Neural cell (in vitro differentiated cells): Measurements from ENCODE around the gene CFAP299.

ENCODE experiments used
- EP300 ChIP-seq: fragments of 450-650 bp; conservative IDR thresholded peaks from 2 replicates; pipeline ENCODE4 v1.6.1; 2014; ENCODE audit warnings: antibody characterized with exemption, mild to moderate bottlenecking, moderate library complexity; ENCODE audit not compliant: poor library complexity, severe bottlenecking
- SMC3 ChIP-seq: fragments of 450-650 bp; conservative IDR thresholded peaks from 2 replicates; pipeline ENCODE4 v1.6.1; 2014; ENCODE audit warnings: antibody characterized with exemption, mild to moderate bottlenecking, moderate library complexity; ENCODE audit not compliant: poor library complexity
- TAF1 ChIP-seq: IDR thresholded peaks from 2 replicates; pipeline ENCODE4 v1.6.1; 2012; ENCODE audit warnings: low read depth
- TF ChIP-seq, protein P1 (sequence below): fragments of 450-650 bp; IDR thresholded peaks from 2 replicates; pipeline ENCODE4 v1.5.1; 2014; ENCODE audit warnings: antibody characterized with exemption, mild to moderate bottlenecking, moderate library complexity; ENCODE audit not compliant: poor library complexity, severe bottlenecking
- TF ChIP-seq, protein P2 (sequence below): IDR thresholded peaks from 2 replicates; pipeline ENCODE4 v1.6.1; 2012; ENCODE audit warnings: borderline replicate concordance

DNA sequence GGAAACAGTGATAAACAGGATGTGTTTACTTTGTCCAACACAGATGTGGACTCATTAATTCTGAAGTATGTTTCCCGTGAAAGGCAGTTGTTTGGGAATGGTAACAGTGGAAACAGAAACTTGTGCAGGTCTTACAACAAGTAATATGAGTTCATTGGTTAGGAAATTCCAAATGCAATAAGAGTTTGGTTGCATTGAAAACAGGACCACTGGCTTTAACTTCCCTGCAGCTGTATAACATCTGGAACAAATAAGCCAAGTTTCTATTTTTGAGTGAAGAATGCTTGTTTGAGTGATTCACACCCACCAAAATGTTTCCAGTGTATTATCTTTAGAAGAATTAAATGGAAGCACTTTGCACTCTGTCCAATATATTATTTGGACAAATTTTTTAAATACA lies 612.6 kb downstream of the CFAP299 start:
- TF ChIP-seq, protein P1, sequence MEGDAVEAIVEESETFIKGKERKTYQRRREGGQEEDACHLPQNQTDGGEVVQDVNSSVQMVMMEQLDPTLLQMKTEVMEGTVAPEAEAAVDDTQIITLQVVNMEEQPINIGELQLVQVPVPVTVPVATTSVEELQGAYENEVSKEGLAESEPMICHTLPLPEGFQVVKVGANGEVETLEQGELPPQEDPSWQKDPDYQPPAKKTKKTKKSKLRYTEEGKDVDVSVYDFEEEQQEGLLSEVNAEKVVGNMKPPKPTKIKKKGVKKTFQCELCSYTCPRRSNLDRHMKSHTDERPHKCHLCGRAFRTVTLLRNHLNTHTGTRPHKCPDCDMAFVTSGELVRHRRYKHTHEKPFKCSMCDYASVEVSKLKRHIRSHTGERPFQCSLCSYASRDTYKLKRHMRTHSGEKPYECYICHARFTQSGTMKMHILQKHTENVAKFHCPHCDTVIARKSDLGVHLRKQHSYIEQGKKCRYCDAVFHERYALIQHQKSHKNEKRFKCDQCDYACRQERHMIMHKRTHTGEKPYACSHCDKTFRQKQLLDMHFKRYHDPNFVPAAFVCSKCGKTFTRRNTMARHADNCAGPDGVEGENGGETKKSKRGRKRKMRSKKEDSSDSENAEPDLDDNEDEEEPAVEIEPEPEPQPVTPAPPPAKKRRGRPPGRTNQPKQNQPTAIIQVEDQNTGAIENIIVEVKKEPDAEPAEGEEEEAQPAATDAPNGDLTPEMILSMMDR = no peak
- TF ChIP-seq EP300 (no peak), SMC3 (no peak), TAF1 (no peak)
- TF ChIP-seq, protein P2, sequence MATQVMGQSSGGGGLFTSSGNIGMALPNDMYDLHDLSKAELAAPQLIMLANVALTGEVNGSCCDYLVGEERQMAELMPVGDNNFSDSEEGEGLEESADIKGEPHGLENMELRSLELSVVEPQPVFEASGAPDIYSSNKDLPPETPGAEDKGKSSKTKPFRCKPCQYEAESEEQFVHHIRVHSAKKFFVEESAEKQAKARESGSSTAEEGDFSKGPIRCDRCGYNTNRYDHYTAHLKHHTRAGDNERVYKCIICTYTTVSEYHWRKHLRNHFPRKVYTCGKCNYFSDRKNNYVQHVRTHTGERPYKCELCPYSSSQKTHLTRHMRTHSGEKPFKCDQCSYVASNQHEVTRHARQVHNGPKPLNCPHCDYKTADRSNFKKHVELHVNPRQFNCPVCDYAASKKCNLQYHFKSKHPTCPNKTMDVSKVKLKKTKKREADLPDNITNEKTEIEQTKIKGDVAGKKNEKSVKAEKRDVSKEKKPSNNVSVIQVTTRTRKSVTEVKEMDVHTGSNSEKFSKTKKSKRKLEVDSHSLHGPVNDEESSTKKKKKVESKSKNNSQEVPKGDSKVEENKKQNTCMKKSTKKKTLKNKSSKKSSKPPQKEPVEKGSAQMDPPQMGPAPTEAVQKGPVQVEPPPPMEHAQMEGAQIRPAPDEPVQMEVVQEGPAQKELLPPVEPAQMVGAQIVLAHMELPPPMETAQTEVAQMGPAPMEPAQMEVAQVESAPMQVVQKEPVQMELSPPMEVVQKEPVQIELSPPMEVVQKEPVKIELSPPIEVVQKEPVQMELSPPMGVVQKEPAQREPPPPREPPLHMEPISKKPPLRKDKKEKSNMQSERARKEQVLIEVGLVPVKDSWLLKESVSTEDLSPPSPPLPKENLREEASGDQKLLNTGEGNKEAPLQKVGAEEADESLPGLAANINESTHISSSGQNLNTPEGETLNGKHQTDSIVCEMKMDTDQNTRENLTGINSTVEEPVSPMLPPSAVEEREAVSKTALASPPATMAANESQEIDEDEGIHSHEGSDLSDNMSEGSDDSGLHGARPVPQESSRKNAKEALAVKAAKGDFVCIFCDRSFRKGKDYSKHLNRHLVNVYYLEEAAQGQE = no peak
